Naive thymus-derived CD4-positive, alpha-beta T cell (primary cell): Measurements from ENCODE around the gene PICK1. TPM values are rescaled to one million over a fixed set of nuclear protein-coding genes. Genes with fewer than 3 reads are reported as not detected.

Experiments
- ATAC-seq: fragments of 150-1000 bp; cut with Tn5 transposase; 2 replicates; pipeline ENCODE4 v1.10.0; 2021; ENCODE audit warnings: mild to moderate bottlenecking, moderate library complexity
- CTCF ChIA-PET: fragments of 350-600 bp; sonication (Branson Sonifier 250); formaldehyde crosslinking; loops from one replicate; lab custom pipeline; 2021; ENCODE audit warnings: antibody characterized with exemption; lab: Charles Lee
- POLR2A ChIA-PET: fragments of 350-600 bp; sonication (Branson Sonifier 250); formaldehyde crosslinking; loops from one replicate; lab custom pipeline; 2021; ENCODE audit warnings: antibody characterized with exemption, inconsistent platforms; lab: Charles Lee
- DNase-seq, 9 donors: peaks; one replicate each; pipeline versions ENCODE4 v3.0.0 to v3.0.0-alpha.2; 2020 to 2022; ENCODE audit warnings: mixed read lengths in 1 of 9
- H3K27ac ChIP-seq: one replicate; pipeline ENCODE4 v1.7.0; 2013; ENCODE audit warnings: mild to moderate bottlenecking, low read depth, low read length, moderate library complexity
- H3K27me3 ChIP-seq, 2 donors: one replicate each; pipeline ENCODE4 v1.7.0; 2013; ENCODE audit warnings: low read length in 2 of 2, mild to moderate bottlenecking in 2 of 2, moderate library complexity in 2 of 2; ENCODE audit not compliant: control insufficient read depth in 2 of 2, insufficient read depth in 2 of 2
- H3K36me3 ChIP-seq, 3 experiments: 1 replicate in 2 of 3; 2 replicates in 1 of 3; pipeline ENCODE4 v1.7.0; 2013; ENCODE audit warnings: low read length in 3 of 3, mild to moderate bottlenecking in 3 of 3, moderate library complexity in 1 of 3; ENCODE audit not compliant: insufficient read depth in 3 of 3, control insufficient read depth in 2 of 3
- H3K4me1 ChIP-seq, 2 donors: one replicate each; pipeline ENCODE4 v1.7.0; 2013; ENCODE audit warnings: low read length in 2 of 2, mild to moderate bottlenecking in 2 of 2, moderate library complexity in 1 of 2; ENCODE audit not compliant: control insufficient read depth in 2 of 2, insufficient read depth in 2 of 2
- H3K4me3 ChIP-seq: 2 replicates; pipeline ENCODE4 v1.7.0; 2013; ENCODE audit warnings: mild to moderate bottlenecking, low read length
- H3K9me3 ChIP-seq, 3 experiments: 1 replicate in 2 of 3; 2 replicates in 1 of 3; pipeline ENCODE4 v1.7.0; 2013; ENCODE audit warnings: low read length in 3 of 3; ENCODE audit not compliant: control insufficient read depth in 2 of 3
- H3K27ac Mint-ChIP-seq, 9 donors: one replicate each; pipeline ENCODE4 v1.8.0; 2020 to 2022; ENCODE audit warnings: mixed read lengths in 9 of 9, mild to moderate bottlenecking in 8 of 9, moderate library complexity in 5 of 9, inconsistent platforms in 2 of 9
- H3K27me3 Mint-ChIP-seq, 5 donors: one replicate each; pipeline ENCODE4 v1.8.0; 2021 to 2022; ENCODE audit warnings: mixed read lengths in 5 of 5, mild to moderate bottlenecking in 1 of 5
- H3K36me3 Mint-ChIP-seq, 5 donors: one replicate each; pipeline ENCODE4 v1.8.0; 2020 to 2022; ENCODE audit warnings: mixed read lengths in 5 of 5, mild to moderate bottlenecking in 3 of 5, inconsistent platforms in 1 of 5
- H3K4me1 Mint-ChIP-seq, 7 donors: one replicate each; pipeline ENCODE4 v1.8.0; 2020 to 2022; ENCODE audit warnings: mixed read lengths in 7 of 7, mild to moderate bottlenecking in 3 of 7, inconsistent platforms in 1 of 7
- H3K4me3 Mint-ChIP-seq, 10 donors: one replicate each; pipeline ENCODE4 v1.8.0; 2020 to 2022; ENCODE audit warnings: mild to moderate bottlenecking in 10 of 10, mixed read lengths in 10 of 10, moderate library complexity in 6 of 10, inconsistent platforms in 2 of 10
- H3K9me3 Mint-ChIP-seq, 11 donors: one replicate each; pipeline ENCODE4 v1.8.0; 2020 to 2022; ENCODE audit warnings: mixed read lengths in 11 of 11, mild to moderate bottlenecking in 4 of 11, inconsistent platforms in 1 of 11, moderate library complexity in 1 of 11
- intact Hi-C, 2 donors: fragments of 100-400 bp; cut with micrococcal nuclease; formaldehyde crosslinking; loops; one replicate each; pipeline ENCODE4 v1.15.1; 2023
- polyA plus RNA-seq, 2 donors: library from polyadenylated mRNA; unstranded; fragments of 300-500 nt; fragmentation: Illumina TruSeq; gene quantifications; one replicate each; pipeline ENCODE4 v1.2.3, GENCODE V29; 2021
- total RNA-seq, 6 experiments: library from RNA in 5 of 6; stranded (reverse) in 5 of 6; gene quantifications; 1 replicate in 5 of 6; 2 replicates in 1 of 6; pipeline ENCODE4 v1.2.3 and lab custom pipeline; 2021 to 2026

Gene PICK1
- total and polyA plus RNA-seq, 7 experiments from 2014 or later, result 6.3 to 29.3 (median 25.3) TPM

DNA sequence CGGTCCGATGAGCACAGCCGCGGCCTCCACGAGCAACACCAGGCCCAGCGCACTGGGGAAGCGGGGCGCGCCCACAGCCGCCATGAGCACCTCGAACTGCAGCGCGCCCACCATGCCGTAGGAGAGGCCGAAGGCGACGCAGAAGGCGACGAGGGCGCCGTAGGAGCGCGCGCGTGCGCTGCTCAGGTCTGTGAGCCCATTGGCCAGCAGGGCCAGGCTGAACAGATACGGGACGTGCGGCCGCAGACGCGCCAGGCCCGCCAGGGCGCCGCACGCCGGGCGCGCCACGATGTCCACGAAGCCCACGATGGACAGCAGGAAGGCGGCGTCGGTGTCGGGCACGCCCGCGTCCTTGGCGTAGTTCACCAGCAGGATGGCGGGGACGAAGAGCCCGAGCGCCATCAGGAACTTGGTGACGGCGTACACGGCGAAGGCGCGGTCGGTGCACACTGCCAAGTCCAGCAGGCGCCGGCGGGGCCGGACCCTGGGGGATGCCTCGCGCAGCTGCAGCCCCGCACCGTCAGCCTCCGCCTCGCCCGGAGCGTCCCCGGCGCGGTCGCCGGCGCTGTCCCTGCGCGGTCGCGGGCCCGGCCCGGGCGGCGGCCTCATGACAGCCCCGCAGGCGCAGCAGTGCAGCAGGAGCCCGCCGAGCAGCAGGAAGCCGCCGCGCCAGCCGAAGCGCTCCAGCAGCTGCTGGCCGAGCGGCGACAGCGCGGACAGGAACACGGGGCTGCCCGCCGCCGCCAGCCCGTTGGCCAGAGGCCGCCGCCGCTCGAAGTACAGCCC lies 23.8 kb downstream of the PICK1 start:
- H3K9me3 Mint-ChIP-seq, result peaks cover 0 to 1% (median 0%) of the 10 kb centered on the region in 11 donors
- peak overlapping the region in 4 of 10 donors; percentile 7 to 66 (median 18) for H3K4me3 Mint-ChIP-seq
- no peaks in the 10 kb centered on the region for H3K9me3 ChIP-seq
- no peak overlapping the region for H3K27ac ChIP-seq
- H3K4me1 Mint-ChIP-seq, result peaks cover 0 to 6% (median 0%) of the 10 kb centered on the region in 7 donors
- H3K27ac Mint-ChIP-seq, result no peak overlapping the region
- H3K27me3 Mint-ChIP-seq, result peaks cover 3 to 32% (median 8%) of the 10 kb centered on the region in 5 donors
- CTCF ChIA-PET, result no interaction called here
- DNase-seq (no peak), ATAC-seq (no peak)
- intact Hi-C loops, result no loop called here
- H3K4me3 ChIP-seq, result no peak overlapping the region
- POLR2A ChIA-PET, result no interaction called here
- peaks cover 0 to 6% (median 0%) of the 10 kb centered on the region in 3 experiments for H3K36me3 ChIP-seq
- H3K27me3 ChIP-seq, result peaks cover 0 to 8% of the 10 kb centered on the region in 2 donors
- H3K36me3 Mint-ChIP-seq, result peaks cover 0 to 4% (median 0%) of the 10 kb centered on the region in 5 donors
- H3K4me1 ChIP-seq, result peaks cover 3 to 9% of the 10 kb centered on the region in 2 donors

DNA sequence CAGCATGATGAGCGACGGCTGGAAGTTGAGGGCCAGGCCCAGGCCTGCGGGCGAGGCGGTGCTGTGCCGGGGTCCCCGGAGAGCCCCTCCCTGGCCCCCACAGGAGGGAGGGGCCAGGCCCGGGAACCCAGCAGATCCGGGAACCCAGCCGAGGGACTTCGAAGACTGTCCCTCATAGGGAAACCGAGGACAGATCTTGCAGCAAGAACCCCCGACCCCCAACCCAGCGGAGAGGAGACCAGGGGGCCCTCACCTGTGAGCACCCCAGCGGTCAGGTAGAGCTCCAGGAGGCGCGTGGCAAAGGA lies 24.4 kb downstream of the PICK1 start:
- Mint-ChIP-seq H3K4me1 (peaks cover 0 to 6% (median 0%) of the 10 kb centered on the region in 7 donors), H3K36me3 (peaks cover 0 to 8% (median 0%) of the 10 kb centered on the region in 5 donors), H3K27me3 (peaks cover 3 to 32% (median 8%) of the 10 kb centered on the region in 5 donors), H3K27ac (no peak overlapping the region), H3K4me3 (peak overlapping the region in 3 of 10 donors; percentile 11 to 62 (median 27)), H3K9me3 (peaks cover 0 to 1% (median 0%) of the 10 kb centered on the region in 11 donors)
- ATAC-seq (no peak), DNase-seq (no peak)
- H3K27ac ChIP-seq, result no peak overlapping the region
- intact Hi-C loops, result no loop called here
- CTCF ChIA-PET, result no interaction called here
- peaks cover 0 to 9% (median 0%) of the 10 kb centered on the region in 3 experiments for H3K36me3 ChIP-seq
- H3K4me3 ChIP-seq, result no peak overlapping the region
- peaks cover 0 to 8% of the 10 kb centered on the region in 2 donors for H3K27me3 ChIP-seq
- peaks cover 3 to 9% of the 10 kb centered on the region in 2 donors for H3K4me1 ChIP-seq
- POLR2A ChIA-PET, result no interaction called here
- no peaks in the 10 kb centered on the region for H3K9me3 ChIP-seq

DNA sequence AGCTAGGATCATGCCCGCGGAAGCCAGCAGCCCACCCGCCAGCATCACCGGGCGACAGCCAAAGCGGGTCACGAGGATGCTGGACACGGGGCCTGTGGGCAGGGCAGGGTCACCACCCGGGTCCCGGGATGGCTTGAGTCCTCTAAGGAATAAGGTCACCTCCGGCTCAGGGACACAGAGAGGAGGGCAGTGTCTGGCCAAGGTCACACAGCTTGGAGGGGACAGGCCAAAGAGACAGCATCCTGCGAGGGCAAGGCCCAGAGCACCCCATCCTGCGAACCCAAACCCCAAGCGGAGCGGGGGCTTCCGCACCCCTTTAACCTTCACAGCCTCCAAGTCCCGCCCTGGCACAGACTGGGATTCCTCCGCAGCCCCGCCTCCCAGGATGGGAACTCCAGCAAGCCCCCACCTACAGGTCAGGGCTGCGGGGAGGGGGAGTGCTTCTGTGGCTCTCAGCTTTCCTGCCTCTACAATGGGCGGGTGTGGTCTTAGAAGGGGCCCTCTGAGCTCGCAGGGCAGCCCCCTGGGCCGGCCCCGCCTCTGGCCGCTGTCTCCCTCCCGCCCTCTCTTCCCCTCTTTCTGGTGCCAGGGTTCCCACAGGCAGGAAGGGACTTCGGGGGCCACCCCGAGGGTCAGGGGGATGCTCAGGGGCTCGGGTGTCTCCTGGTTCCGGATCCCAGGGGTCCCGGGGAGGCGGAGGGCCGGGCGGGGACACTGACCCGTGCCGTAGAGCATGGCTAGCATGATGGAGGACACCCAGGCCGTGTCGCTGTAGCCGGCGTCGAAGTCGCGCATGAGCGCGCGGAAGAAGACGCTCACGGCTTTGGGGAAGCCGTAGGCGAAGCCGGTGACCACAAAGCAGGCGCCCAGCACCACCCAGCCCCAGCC lies 25.0 kb downstream of the PICK1 start:
- DNase-seq (no peak), ATAC-seq (no peak)
- H3K27ac ChIP-seq, result no peak overlapping the region
- Mint-ChIP-seq H3K27ac (no peak overlapping the region), H3K27me3 (peaks cover 3 to 32% (median 8%) of the 10 kb centered on the region in 5 donors), H3K4me1 (peaks cover 0 to 6% (median 0%) of the 10 kb centered on the region in 7 donors), H3K36me3 (peaks cover 0 to 9% (median 0%) of the 10 kb centered on the region in 5 donors), H3K4me3 (peak overlapping the region in 4 of 10 donors; percentile 3 to 62 (median 19)), H3K9me3 (peaks cover 0 to 1% (median 0%) of the 10 kb centered on the region in 11 donors)
- ChIA-PET POLR2A (no interaction called here), CTCF (no interaction called here)
- peaks cover 0 to 9% (median 0%) of the 10 kb centered on the region in 3 experiments for H3K36me3 ChIP-seq
- H3K27me3 ChIP-seq, result peaks cover 0 to 8% of the 10 kb centered on the region in 2 donors
- intact Hi-C loops, result no loop called here
- no peaks in the 10 kb centered on the region for H3K9me3 ChIP-seq
- peaks cover 3 to 9% of the 10 kb centered on the region in 2 donors for H3K4me1 ChIP-seq
- no peak overlapping the region for H3K4me3 ChIP-seq

DNA sequence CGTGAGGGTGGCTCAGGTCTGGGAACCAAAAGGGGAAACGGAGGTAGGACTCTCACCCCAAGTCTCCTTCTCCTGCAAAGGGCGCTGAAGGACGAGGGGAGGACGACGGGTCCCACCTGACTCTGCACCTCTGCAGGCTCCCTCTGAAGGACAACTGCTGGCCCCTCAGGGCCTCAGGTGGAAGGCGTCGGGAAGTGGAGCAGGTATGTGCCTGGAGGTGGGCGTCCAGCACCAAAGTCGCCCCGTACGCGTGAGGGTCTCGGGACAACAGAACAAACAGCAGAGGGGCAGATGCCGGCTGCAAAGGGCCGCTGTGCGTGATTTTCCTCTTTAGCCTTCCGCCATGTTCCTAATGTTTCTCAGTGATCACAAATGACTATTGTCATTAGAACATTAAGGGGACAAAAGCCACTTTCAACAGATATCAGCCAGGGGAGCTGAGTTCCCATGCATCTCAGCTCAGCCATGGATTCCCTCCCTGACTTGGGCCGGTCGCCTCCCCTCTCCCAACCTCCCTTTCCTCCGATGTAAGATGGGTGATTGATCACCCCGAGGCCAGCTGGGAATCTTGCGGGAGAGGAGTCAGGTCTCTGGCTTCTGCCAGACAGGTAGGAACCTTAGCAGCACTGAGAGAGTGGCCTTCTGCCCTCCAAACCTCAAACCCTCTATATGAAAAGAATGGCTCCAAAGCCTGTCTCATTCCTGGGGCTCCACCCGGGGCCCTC lies 25.9 kb downstream of the PICK1 start:
- ChIA-PET POLR2A (no interaction called here), CTCF (no interaction called here)
- DNase-seq, result no peak
- Histone ChIP-seq H3K27me3 (peaks cover 0 to 8% of the 10 kb centered on the region in 2 donors), H3K27ac (no peak overlapping the region), H3K36me3 (peaks cover 0 to 9% (median 0%) of the 10 kb centered on the region in 3 experiments), H3K4me3 (no peak overlapping the region), H3K4me1 (peaks cover 3 to 9% of the 10 kb centered on the region in 2 donors), H3K9me3 (no peaks in the 10 kb centered on the region)
- Mint-ChIP-seq H3K36me3 (peaks cover 0 to 15% (median 0%) of the 10 kb centered on the region in 5 donors), H3K27ac (no peak overlapping the region), H3K27me3 (peaks cover 3 to 39% (median 8%) of the 10 kb centered on the region in 5 donors), H3K9me3 (peaks cover 0 to 2% (median 0%) of the 10 kb centered on the region in 11 donors), H3K4me1 (peaks cover 0 to 6% (median 0%) of the 10 kb centered on the region in 7 donors), H3K4me3 (peak overlapping the region in 1 of 10 donors; percentile 31)
- no peak for ATAC-seq
- intact Hi-C loops, result no loop called here

DNA sequence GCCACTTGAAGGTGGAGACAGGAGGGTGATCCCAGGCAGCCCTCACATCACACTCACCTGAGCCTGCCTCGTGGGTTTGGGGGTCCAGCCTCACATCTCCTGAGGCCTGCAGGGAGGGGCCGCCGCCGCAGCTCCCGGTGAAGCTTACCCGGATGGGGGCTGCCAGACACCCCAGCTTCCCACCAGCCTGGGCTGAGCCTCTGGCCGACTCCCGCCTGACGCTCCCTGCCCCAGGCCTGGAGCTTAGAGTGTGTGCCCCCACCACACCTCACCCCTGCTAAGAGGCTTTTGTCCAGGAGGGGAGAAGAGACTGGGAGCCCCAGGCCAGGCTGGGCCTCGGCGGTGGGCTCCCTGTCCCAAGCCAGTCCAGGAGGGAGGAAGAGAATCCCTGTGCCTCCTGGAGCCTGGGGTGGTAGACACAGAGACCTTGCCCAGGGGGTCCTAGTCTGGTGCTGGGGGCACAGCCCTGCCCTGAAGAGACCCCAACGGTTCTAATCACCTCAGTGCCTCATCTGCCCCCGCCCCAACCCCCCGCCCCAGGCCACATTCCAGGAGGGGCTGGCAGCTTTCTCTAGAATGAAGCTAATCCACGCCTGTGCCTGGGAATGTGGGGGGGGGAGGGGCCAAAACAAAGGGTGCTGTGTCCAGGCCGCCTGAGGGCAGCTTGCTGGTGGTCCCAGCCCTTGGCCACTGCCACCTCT lies 26.9 kb downstream of the PICK1 start, which contains the start of gene SLC16A8:
SLC16A8 (minus strand) TSS at position 254 of the 701 bp plus-strand sequence. CDS start 1,311 bp downstream, outside the sequence.
- H3K4me1 Mint-ChIP-seq, result peaks cover 0 to 6% (median 0%) of the 10 kb centered on the region in 7 donors
- CTCF ChIA-PET, result no interaction called here
- H3K27me3 ChIP-seq, result peaks cover 0 to 8% of the 10 kb centered on the region in 2 donors
- POLR2A ChIA-PET, result no interaction called here
- H3K27me3 Mint-ChIP-seq, result peaks cover 3 to 39% (median 8%) of the 10 kb centered on the region in 5 donors
- peaks cover 0 to 9% (median 0%) of the 10 kb centered on the region in 3 experiments for H3K36me3 ChIP-seq
- H3K4me3 Mint-ChIP-seq, result peak within 1 kb of the TSS in 1 of 10 donors; percentile 31
- no peaks in the 10 kb centered on the region for H3K9me3 ChIP-seq
- no peak for DNase-seq
- no peak within 1 kb of the TSS for H3K4me3 ChIP-seq
- H3K27ac Mint-ChIP-seq, result no peak within 1 kb of the TSS
- peaks cover 3 to 9% of the 10 kb centered on the region in 2 donors for H3K4me1 ChIP-seq
- ATAC-seq, result no peak
- peaks cover 0 to 15% (median 0%) of the 10 kb centered on the region in 5 donors for H3K36me3 Mint-ChIP-seq
- intact Hi-C loops, result no loop called here
- H3K27ac ChIP-seq, result no peak within 1 kb of the TSS
- H3K9me3 Mint-ChIP-seq, result peaks cover 0 to 2% (median 0%) of the 10 kb centered on the region in 11 donors
